Left colon (tissue), 2 donors: ENCODE data around the gene TOPORS. TPM values are rescaled to one million over a fixed set of nuclear protein-coding genes. Genes with fewer than 3 reads are reported as not detected.
"Not testable (repeated sequence)": the region's sequence is repeated elsewhere in the genome, so short reads cannot be mapped to it uniquely, and the experiment has no call there.

Experiments used
- ATAC-seq: fragments of 200-7000 bp; cut with Tn5 transposase; one replicate; pipeline ENCODE4 v1.9.1; 2020; ENCODE audit warnings: mild to moderate bottlenecking, moderate library complexity
- DNase-seq, 2 donors: peaks; one replicate each; pipeline ENCODE4 v3.0.0-alpha.2; 2020
- intact Hi-C, 2 donors: fragments of 100-400 bp; cut with DNase I in 1 of 2; cut with micrococcal nuclease in 1 of 2; formaldehyde crosslinking; loops; one replicate each; pipeline versions ENCODE4 v1.11.2 to v1.14.0; 2022; cut with DNase I, micrococcal nuclease
- total RNA-seq, 2 donors: library from RNA; stranded (reverse); fragmentation: NEBNext Ultra II Directional; extraction: Animal tissue kit (Norgen Biotek cat#: 25700); gene quantifications; one replicate each; pipeline ENCODE4 v1.2.1, GENCODE V29; 2021
- donor health status: DM: no; HTN: no; CAD: no.
- donor health status: DM: yes; HTN: yes; CAD: no.

The TOPORS gene
- total RNA-seq, 2 donors from 2014 or later = 12.3 to 15.3 TPM

- DNase-seq = peak in 1 of 2 donors; percentile 29
- intact Hi-C loops = loop anchor here in 1 of 2 donors (5.0 kb wide), 1 partner anchor 47 kb away; the partner anchor contains the start of gene NDUFB6
- ATAC-seq = peak; percentile 72
Measured at GRCh38 chr9:32524892-32525708, 27.3 kb downstream of the TOPORS start.

DNA sequence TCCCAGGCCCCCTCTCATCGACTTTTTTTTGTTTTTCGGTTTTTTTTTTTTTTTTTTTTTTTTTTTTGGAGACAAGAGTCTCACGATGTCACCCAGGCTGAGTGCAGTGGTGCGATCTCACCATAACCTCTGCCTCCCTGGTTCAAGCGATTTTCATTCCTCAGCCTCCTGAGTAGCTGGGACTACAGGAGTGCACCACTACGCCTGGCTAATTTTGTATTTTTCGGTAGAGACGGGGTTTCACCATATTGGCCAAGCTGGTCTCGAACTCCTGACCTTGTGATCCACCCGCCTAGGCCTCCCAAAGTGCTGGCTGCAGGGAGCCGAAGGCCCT, 27.9 kb downstream of the TOPORS start:
- intact Hi-C loops = loop anchor here in 1 of 2 donors (5.0 kb wide), 1 partner anchor 48 kb away; the partner anchor contains the start of gene NDUFB6

DNA sequence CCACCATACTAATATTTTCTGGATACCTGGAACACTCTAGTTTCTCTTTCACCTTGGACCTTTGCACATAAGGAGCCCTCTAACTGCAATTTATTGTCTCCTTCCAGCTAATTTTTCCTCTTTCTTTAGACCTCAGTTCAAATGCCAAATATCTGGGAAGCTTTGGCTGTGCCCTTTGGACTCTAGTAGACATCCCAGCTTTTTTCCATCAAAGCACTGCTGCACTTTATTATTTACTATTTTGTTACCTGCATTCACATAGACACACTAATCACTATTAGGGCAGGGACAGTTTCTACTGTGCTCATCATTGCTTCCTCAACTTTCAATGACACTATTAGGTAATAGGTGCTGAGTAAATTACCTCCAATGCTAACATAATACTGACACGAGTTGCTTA, 28.5 kb downstream of the TOPORS start:
- intact Hi-C loops = loop anchor here in 1 of 2 donors (5.0 kb wide), 1 partner anchor 48 kb away; the partner anchor contains the start of gene NDUFB6
- DNase-seq (no peak), ATAC-seq (no peak)

More for the DNA sequence above, 27.9 kb downstream of the TOPORS start:
- not testable (repeated sequence) for ATAC-seq, DNase-seq

DNA sequence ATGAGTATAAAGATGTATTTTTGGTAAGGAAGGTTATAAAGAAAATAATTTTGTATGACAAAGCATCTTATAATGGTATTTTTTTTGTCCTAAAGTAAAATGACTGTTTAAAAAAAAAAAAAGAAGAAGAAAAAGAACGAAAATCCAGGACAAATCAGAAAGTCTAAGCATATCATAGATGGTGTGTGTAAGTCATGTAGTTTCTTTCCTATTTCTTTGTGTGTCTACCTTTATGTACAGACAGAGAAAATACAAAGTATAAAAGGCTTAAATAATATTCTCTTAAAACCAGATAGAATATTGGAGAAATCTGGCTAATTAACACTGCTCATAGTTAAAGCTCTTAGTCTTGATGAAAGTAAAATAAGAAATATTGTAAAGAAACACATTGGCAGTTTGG, 34.1 kb downstream of the TOPORS start:
- no peak for ATAC-seq
- intact Hi-C loops = no loop called here
- no peak for DNase-seq

- intact Hi-C loops = no loop called here
- no peak for DNase-seq
- no peak for ATAC-seq
Measured at GRCh38 chr9:32516241-32516640, 36.1 kb downstream of the TOPORS start.

DNA sequence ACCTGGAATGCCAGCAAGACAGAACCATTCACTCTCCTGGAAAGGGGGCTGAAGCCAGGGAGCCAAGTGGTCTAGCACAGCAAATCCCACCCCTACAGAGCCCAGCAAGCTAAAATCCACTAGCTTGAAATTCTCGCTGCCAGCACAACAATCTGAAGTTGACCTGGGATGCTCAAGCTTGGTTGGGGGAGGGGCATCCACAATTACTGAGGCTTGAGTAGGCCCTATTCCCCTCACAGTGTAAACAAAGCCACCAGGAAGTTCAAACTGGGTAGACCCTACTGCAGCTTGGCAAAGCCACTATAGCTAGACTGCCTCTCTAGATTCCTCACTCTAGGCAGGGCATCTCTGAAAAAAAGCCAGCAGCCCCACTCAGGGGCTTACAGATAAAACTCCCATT, 43.7 kb downstream of the TOPORS start:
- ATAC-seq = no peak
- intact Hi-C loops = no loop called here

DNA sequence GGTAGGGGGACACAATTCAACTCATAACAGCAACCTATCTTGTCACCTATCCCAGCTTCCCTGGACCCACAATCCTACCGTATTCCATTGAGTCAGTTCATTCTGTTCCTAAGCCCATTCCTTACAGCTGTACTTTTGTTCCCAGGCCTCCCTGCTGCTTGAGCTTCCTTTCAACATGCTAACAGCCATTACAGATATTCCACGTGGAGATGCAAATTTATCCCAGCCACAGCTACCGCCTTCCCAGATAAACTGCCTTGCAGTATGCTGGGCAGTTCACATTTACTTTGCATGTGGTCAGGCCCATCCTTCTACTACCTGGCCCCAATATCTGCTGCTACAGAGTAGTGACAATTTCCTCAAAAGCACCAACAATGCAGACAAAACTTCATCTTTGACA, 49.4 kb downstream of the TOPORS start:
- ATAC-seq (no peak), DNase-seq (no peak)
- intact Hi-C loops = no loop called here

More for the DNA sequence above, 43.7 kb downstream of the TOPORS start:
- no peak for DNase-seq

DNA sequence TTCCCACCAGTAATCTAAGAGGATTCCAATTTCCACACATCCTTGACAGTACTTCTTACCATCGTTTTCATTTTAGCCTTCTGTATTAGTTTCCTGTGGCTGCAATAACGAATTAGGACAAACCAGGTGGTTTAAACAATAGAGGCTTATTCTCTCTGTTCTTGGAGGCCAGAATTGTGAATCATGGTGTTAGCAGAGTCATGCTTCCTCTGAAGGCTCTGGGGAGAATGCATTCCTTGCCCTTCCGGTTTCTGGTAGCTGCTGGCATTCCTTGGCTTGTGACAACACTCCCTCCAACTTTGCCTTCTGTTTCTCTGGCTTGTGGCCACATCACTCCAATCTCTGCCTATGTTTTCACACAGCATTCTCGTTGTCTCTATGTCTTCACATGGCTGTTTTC, 49.9 kb downstream of the TOPORS start:
- ATAC-seq = no peak
- no peak for DNase-seq
- intact Hi-C loops = no loop called here

DNA sequence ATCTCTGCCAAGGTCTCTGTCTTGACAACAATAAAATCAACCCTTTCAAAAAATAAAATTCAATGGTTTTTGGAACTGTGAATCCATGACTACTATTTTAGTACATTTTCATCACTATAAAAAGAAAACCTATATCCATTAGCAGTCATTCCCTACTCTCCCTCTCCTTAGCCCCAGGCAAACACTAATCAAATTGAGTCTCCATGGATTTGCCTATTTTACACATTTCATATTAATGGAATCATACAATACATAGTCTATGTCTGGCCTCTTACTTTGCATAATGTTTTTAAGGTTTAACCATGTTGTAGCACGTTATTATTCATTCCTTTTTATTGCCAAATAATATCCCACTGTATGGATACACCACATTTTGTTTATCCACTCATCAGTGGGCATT, 50.5 kb downstream of the TOPORS start:
- intact Hi-C loops = no loop called here
- DNase-seq (no peak), ATAC-seq (no peak)

DNA sequence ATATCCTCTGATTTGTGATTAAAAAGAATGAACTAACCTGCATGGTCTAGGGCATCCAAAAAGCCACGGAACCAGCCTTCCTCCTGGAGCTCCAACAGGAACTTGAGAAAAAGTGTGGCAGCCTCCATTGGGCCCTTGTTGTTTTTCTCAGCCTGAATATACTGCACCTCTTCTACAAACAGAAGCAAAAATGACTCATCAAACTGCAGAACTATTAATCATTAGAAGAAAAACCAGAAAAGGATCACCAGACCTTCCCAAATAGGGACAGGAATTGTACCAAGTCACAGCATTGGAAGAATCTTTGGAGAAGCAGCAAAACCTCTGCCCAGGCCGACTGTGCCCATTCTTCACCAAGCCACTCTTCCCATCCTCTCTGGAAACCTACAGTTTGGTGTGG, 51.6 kb downstream of the TOPORS start:
- intact Hi-C loops = no loop called here
- ATAC-seq = no peak
- DNase-seq = no peak

DNA sequence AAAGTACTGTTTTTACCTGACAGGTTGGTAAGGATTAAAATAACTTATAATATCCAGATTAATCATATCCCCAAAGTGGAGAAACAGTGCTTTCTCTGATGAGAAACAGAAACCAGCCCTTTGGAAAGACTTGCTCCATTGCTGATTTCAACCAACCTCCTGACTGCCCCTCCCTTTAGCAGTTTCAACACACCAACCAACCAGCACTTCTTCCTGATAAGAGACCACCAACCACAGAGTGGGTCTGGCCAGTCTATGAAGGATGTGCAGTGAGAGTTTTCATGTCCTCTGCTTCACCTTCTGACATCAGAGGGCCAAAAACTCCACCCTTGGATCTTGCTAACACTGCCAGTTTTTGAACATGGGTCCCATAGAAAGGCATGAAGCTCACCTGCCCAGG, 54.5 kb downstream of the TOPORS start:
- no peak for DNase-seq
- intact Hi-C loops = no loop called here
- no peak for ATAC-seq

DNA sequence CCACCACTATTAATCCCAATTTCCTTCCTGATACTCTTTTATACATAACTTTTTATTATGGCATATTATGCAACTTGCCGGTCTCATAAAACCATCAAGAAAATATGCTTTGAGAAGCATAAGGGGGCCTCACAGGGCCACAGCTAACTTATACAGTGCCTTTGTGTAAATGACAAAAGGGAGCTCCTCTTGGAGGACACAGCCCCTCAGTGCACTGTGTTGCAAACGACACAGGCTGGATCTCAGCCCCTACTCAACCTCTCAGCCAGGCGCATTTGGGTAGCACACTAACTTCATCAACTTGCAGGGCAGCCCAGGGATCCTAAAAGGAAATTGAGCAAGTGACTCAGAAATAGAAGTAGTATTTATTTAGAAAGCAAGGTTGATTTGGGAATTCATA, 61.8 kb downstream of the TOPORS start:
- DNase-seq (no peak), ATAC-seq (no peak)
- intact Hi-C loops = no loop called here

Other genes starting within 250 kb of the TOPORS start
- gene ACO1, start 167.9 kb downstream of the TOPORS start, total RNA-seq = 10 to 100 TPM; 35.5 to 41.8 TPM
- 10 to 100 TPM in 1 of 2 donors, 1 to 10 TPM in 1; 7.2 to 24.7 TPM for gene RIGI, start 26.4 kb downstream of the TOPORS start, total RNA-seq
- 10 to 100 TPM in 1 of 2 donors, 1 to 10 TPM in 1; 8.8 to 11.2 TPM for gene SMIM27, start 259 bp downstream of the TOPORS start, total RNA-seq
- 10 to 100 TPM; 44.2 to 62.9 TPM for gene NDUFB6, start 20.6 kb upstream of the TOPORS start, total RNA-seq
- not detected for gene TAF1L, start 83.1 kb upstream of the TOPORS start, total RNA-seq
- gene TMEM215, start 231.0 kb upstream of the TOPORS start, total RNA-seq = under 1 TPM in 1 of 2 donors, not detected in 1; 0.06 TPM